Activated CD8-positive, alpha-beta memory T cell treated with anti-CD3 and anti-CD28 coated beads, Interleukin-2, amount 50 U/mL, for 1 hour (primary cell): ENCODE results near the gene SGSM2.
"Not testable (repeated sequence)": the region's sequence is repeated elsewhere in the genome, so short reads cannot be mapped to it uniquely, and the experiment has no call there.

ENCODE experiments used
- DNase-seq: peaks from one replicate; pipeline ENCODE4 v3.0.0-alpha.2; 2020; ENCODE audit errors: extremely low read depth

Gene SGSM2, protein sequence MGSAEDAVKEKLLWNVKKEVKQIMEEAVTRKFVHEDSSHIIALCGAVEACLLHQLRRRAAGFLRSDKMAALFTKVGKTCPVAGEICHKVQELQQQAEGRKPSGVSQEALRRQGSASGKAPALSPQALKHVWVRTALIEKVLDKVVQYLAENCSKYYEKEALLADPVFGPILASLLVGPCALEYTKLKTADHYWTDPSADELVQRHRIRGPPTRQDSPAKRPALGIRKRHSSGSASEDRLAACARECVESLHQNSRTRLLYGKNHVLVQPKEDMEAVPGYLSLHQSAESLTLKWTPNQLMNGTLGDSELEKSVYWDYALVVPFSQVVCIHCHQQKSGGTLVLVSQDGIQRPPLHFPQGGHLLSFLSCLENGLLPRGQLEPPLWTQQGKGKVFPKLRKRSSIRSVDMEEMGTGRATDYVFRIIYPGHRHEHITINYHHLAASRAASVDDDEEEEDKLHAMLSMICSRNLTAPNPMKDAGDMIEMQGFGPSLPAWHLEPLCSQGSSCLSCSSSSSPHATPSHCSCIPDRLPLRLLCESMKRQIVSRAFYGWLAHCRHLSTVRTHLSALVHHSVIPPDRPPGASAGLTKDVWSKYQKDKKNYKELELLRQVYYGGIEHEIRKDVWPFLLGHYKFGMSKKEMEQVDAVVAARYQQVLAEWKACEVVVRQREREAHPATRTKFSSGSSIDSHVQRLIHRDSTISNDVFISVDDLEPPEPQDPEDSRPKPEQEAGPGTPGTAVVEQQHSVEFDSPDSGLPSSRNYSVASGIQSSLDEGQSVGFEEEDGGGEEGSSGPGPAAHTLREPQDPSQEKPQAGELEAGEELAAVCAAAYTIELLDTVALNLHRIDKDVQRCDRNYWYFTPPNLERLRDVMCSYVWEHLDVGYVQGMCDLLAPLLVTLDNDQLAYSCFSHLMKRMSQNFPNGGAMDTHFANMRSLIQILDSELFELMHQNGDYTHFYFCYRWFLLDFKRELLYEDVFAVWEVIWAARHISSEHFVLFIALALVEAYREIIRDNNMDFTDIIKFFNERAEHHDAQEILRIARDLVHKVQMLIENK

GRCh38 chr17:2336852-2337543 is at the start of gene SGSM2:
TSS of gene SGSM2 (plus strand) at chr17:2337501. CDS start at chr17:2337689, 188 bp downstream.
- peak; percentile 42 for DNase-seq

GRCh38 chr17:2289878-2290478 is 47.3 kb upstream of the SGSM2 start:
- DNase-seq = no peak

DNA sequence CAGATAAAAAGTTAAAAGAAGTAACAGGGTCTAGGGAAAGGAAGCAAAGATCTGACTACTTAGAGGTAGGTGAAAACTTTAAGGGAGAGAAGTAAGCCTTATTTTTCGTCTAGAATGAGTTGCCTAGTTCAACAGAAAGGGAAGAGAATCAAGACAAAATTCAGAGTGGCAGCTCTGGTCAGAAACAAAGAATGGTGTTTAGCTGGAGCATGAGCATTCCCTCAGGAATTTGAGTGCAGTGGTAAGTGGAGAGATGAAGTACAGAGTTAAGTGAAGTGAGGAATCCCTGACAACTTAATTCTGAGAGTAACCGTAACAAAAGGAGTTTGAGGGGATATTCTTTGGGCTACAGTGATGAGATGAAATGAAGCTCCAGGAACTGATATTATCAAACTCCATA is 45.2 kb upstream of the SGSM2 start:
- DNase-seq = no peak

DNA sequence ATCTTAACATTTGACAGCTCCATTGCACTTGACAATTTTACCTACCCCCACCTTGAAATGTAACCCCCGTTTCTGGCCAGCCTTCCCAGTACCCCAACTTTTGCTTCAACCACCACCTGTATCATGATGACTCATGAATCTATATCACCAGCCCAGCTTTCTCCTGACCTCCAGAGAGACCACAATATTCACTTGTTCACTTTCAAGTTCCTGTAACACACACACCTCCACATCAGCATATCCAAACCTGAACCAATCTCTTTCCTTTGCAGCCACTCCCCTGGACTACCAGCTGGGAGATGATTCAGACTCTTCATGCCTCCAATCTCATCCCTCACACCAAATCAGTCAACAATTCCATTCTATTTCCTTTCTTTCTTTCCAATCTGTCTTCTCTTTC is 41.7 kb upstream of the SGSM2 start:
- DNase-seq = no peak

GRCh38 chr17:2297023-2297422 is 40.3 kb upstream of the SGSM2 start:
- no peak for DNase-seq

- DNase-seq = no peak
These were observed 38.2 kb upstream of the SGSM2 start for GRCh38 chr17:2299136-2299535.

DNA sequence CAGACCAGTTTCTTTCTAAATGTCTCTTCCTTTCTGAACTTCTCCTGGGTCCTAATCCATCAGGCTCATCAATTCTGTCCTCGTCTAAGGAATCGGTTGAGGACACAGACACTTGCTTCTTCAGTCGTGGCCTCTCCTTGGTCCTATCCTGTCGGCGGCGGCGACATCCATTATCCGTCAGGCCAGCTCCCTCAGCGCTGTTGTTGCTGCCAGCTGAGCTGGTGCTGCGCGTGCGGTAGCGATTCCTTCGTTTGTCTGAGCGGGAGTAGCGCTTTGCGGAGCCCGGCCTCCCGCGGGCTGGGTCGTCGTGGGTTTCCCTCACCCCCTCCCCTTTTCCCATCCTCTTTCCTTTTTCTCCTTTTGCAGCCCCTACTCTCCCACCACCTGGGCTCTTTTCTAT is 37.5 kb upstream of the SGSM2 start:
- no peak for DNase-seq

DNA sequence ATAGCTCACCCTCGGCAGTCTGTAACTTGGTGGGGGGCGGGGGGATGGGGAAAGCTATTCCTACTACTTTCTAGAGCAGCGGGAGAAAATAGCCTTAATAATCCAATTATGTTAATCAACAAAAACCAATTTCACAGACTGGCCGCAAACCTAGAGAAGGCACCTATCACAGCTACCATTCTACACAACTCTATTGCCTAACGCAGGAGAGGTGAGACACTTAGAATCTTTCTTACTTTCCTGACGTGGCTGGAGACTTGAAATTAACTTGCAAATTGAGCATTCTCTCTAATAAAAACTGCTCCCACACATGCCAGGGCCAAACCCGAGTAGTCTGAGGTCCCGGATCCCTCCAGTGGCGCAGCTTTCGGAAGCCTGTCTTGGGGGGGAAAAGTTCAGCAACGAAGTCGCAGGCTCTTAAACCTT is 34.5 kb upstream of the SGSM2 start:
- DNase-seq = no peak

- DNase-seq = peak; percentile 83
These were observed 33.8 kb upstream of the SGSM2 start, which contains the start of the genes SMG6 and SRR for GRCh38 chr17:2303204-2304188. TSS of gene SMG6 (minus strand) at chr17:2303785. CDS start at chr17:2303720, 65 bp downstream. TSS of gene SRR (plus strand) at chr17:2303950. CDS start at chr17:2315561, 11,611 bp downstream.

GRCh38 chr17:2304931-2305330 is 32.4 kb upstream of the SGSM2 start:
- DNase-seq = no peak

DNA sequence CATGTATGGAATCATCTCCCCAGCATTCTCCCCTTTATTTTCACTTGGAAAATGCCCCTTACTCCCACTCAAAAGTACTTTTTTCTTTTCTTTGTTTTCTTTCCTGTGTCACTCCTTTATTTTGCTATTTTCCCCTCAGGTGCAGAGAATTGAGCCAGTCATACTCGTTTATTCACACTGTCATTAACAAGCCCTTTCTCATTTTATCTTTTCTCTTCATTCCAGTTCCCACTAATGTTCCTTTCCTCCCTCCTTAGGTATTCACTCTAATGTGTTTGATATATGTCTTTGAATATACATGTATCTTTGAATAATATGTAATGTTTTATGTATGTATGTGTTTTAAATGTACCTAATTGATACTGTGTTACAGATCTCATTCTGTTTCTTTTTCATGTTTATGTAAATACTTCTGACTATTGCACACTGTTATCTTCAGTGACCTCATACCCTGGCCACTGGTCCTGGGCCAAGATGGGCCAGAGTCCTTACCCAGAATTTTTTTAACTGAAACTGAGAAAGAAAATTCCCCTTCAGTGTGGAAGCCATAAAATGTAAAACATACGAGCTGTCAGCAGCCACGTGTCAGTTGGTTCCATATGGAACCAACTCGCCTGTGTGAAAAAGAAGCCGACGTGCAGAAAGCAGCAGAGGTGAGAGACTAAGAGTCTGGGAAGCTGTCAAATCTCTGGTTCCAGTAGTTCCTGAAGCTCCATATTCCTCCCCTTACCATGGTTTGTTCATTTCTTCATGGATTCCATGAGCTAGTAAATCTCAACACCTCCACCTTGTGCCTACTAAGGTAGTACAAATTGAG is 27.8 kb upstream of the SGSM2 start:
- DNase-seq = no peak

- no peak for DNase-seq
These were observed 24.6 kb upstream of the SGSM2 start for GRCh38 chr17:2312736-2313135.

- not testable (repeated sequence) for DNase-seq
These were observed 20.4 kb upstream of the SGSM2 start for GRCh38 chr17:2316916-2317205.

DNA sequence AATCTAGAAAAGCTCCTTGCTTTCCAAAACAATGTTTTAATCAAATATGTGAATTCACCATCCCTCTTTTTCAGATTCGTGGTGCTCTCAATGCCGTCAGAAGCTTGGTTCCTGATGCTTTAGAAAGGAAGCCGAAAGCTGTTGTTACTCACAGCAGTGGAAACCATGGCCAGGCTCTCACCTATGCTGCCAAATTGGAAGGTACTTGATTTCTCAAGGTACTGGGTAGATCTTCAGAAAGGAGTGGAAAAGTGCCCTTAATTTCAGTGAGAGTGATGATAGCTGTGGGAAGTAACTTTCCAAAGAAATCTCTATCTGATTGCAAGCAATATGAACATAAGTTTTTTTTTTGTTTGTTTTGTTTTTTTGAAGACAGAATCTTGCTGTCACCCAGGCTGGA is 19.5 kb upstream of the SGSM2 start:
- no peak for DNase-seq

DNA sequence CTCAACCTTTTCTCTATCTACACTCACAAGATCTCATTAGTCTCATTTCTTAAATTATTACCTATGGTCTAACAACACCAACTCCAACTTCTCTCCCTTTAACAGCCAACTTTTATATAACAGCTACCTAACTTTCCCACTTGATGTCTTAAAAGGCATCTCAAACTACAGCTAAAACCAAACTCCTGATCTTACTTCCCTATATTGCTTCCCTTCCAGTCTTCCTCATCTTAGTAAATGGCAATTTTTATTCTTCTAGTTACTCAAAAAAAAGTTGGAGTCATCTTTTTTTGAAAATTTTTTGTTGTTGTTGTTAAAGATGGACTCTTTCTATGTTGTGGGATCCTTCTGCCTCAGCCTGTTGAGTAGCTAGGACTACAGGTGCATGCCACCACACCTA is 18.2 kb upstream of the SGSM2 start:
- DNase-seq = no peak

DNA sequence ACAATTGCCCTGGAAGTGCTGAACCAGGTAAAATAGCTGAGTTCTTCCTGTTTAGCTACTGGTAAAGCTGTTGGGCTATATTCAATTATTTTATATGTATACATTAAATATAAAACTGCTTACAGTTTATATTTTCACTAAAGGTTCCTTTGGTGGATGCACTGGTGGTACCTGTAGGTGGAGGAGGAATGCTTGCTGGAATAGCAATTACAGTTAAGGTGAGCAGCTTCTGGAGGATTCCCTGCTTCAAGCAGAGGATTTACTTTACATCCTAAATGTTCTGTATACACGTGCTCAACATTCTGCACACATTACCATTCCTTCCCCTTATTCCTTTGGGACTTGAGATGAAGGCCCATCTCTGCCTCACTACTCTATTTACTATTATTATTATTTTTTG is 15.9 kb upstream of the SGSM2 start:
- no peak for DNase-seq

GRCh38 chr17:2323629-2324314 is 13.5 kb upstream of the SGSM2 start:
- DNase-seq = no peak

DNA sequence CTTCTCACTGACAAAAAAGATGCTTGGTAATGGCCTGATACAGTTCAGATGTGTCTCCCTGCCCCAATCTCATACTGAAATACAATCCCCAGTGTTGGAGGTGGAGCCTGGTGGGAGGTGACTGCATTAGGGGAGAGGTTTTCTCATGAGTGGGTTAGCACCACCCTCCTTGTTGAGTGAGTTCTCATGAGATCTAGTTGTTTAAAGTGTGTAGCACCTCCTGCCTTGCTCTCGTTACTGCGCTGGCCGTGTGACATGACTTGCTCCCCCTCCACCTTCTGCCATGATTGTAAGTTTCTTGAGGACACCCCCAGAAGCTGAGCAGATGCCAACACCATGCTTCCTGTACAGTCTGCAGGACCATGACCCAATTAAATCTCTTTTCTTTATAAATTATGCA is 6.0 kb upstream of the SGSM2 start:
- DNase-seq = no peak

GRCh38 chr17:2335726-2336214 is 1.5 kb upstream of the SGSM2 start:
- no peak for DNase-seq
